Mesodermal cell (in vitro differentiated cells): ENCODE results near the gene PDCD7.
A peak's percentile ranks its signal among the peaks of the same experiment; 100 is the strongest.

ENCODE experiments used
- H3K27ac ChIP-seq: 2 replicates; pipeline ENCODE4 v1.7.0; 2013; ENCODE audit warnings: mild to moderate bottlenecking, low read depth, low read length, moderate library complexity; ENCODE audit not compliant: severe bottlenecking
- H3K36me3 ChIP-seq: 2 replicates; pipeline ENCODE4 v1.7.1; 2013; ENCODE audit warnings: mild to moderate bottlenecking, low read length, moderate library complexity; ENCODE audit not compliant: control insufficient read depth, insufficient read depth
- H3K4me1 ChIP-seq: one replicate; pipeline ENCODE4 v1.7.1; 2013; ENCODE audit warnings: mild to moderate bottlenecking, low read length; ENCODE audit not compliant: insufficient read depth, control insufficient read depth, poor library complexity, severe bottlenecking
- H3K4me3 ChIP-seq: 2 replicates; pipeline ENCODE4 v1.7.0; 2013; ENCODE audit warnings: low read length, control low read depth, mild to moderate bottlenecking; ENCODE audit not compliant: insufficient read depth, poor library complexity, severe bottlenecking; ENCODE audit errors: extremely low read depth
- H3K9me3 ChIP-seq: 2 replicates; pipeline ENCODE4 v1.7.1; 2013; ENCODE audit warnings: mild to moderate bottlenecking, low read length, moderate library complexity; ENCODE audit not compliant: control insufficient read depth
- WGBS, 2 experiments: methylation state at CpG; one replicate each; pipeline ENCODE4 v1.1.5; 2013; ENCODE audit warnings: missing lambda C conversion rate in 2 of 2; ENCODE audit not compliant: insufficient coverage in 2 of 2; 5-methylcytosine and 5-hydroxymethylcytosine counted together

PDCD7 gene

GRCh38 chr15:65072617-65073016 lies 61.0 kb downstream of the PDCD7 start:
- Histone ChIP-seq H3K27ac (no peak overlapping the region), H3K4me3 (no peak overlapping the region), H3K4me1 (peaks cover 17% of the 10 kb centered on the region), H3K9me3 (peaks cover 6% of the 10 kb centered on the region), H3K36me3 (no peaks in the 10 kb centered on the region)
- 96 to 100% methylated on average over 3 of the region's 3 CpGs for WGBS, 2 experiments

DNA sequence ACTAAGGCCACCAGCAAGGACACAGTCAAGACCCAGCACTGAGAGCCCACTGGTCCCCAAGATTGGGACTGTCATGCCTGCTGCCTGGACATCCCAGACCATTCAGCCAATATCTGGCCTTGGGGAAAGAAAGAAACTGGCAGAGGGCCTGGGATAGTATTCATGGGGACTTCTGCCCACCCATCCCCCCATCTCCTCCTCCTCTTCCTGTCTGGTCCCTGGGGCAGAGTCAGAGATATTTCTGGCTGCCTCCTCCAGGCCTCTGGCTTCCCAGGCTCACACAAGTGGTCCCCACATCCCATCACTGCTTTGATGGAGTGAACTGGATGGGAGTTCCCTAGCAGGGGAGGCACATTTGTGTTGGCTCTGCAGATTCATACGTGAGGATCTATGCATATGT lies 61.6 kb downstream of the PDCD7 start:
- H3K36me3 ChIP-seq, result no peaks in the 10 kb centered on the region
- H3K9me3 ChIP-seq, result peaks cover 6% of the 10 kb centered on the region
- H3K4me3 ChIP-seq, result no peak overlapping the region
- H3K27ac ChIP-seq, result no peak overlapping the region
- WGBS, 2 experiments, result no CpG with 5 or more reads among the region's 1 CpG
- H3K4me1 ChIP-seq, result peaks cover 17% of the 10 kb centered on the region

DNA sequence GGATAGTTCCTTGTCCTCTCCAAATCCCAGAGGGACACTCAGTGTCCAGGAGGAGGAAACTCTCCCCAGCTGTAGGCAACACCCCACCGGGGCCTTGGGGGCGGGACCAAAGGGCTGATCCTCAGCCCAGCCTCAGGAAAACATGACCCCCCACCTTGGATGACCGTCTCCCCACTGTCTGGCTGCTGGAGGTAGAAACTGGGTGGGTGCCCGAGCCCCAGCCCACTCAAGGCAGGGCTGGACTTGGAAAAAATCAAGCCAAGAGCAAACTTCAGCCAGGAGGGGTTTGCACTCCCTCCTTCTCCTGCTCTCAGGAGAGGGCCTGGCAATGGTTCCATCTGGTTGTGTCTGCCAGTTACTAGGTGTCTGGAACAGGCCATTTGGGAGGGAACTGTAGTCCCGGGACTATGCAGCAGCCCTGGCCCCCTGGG lies 62.2 kb downstream of the PDCD7 start:
- no peak overlapping the region for H3K27ac ChIP-seq
- no peak overlapping the region for H3K4me3 ChIP-seq
- peaks cover 19% of the 10 kb centered on the region for H3K4me1 ChIP-seq
- peaks cover 6% of the 10 kb centered on the region for H3K9me3 ChIP-seq
- no peaks in the 10 kb centered on the region for H3K36me3 ChIP-seq
- WGBS, 2 experiments, result 73 to 77% methylated on average over 3 to 4 of the region's 5 CpGs

DNA sequence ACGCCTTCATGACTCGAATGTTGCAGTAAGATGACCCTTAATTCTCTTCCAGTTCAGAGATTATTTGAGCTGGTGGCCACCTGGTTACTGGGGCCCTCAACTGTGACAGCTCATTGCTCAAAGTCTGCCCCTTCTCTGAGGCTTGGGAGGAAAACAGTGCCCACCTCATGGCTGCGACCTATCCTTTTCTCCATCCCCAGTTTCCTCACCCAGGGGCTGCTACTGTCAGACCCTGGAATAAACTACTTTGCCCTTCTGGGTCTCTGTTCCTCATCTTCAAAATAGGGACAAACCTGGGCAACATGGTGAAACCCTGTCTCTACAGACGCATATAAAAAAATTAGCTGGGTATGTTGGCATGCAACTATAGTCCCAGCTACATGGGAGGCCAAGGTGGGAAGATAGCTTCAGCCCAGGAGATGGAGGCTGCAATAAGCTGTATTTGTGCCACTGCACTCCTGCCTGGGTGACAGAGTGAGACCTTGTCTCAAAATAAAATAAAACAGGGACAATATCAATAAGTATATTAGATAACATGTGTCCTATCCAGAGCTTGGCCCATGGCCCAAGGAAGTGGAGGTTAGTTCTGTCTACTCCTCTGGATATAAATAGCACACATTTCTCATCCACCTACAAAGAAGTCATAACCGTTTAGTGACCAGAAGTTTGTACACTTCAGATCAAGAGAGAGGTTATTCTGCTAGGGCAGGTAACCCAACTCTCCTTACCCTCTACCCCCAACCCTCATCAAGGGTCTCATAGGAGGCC lies 63.6 kb downstream of the PDCD7 start:
- 93 to 96% methylated on average over 4 of the region's 5 CpGs for WGBS, 2 experiments
- peaks cover 6% of the 10 kb centered on the region for H3K9me3 ChIP-seq
- H3K27ac ChIP-seq, result no peak overlapping the region
- peaks cover 24% of the 10 kb centered on the region for H3K4me1 ChIP-seq
- no peak overlapping the region for H3K4me3 ChIP-seq
- peaks cover 4% of the 10 kb centered on the region for H3K36me3 ChIP-seq

DNA sequence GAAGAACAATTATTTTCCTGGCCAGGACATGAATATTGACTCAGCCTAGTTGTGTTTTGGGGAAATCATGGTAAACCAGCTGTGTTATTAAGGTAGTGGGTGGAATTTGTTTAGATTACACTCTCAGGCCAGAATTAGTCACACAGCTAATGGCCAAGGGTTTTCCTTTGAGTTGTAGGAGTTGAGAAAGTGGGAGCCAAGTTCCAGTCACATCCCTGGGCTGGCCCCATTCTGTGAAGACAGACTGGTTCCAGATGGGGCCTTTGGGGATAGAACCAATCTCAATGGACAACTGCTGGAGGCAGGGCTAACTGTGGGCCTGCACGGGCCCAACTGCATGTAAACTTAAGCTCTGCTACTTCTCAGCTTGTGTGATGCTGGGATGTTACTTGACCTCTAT lies 64.4 kb downstream of the PDCD7 start:
- peaks cover 24% of the 10 kb centered on the region for H3K4me1 ChIP-seq
- H3K36me3 ChIP-seq, result peaks cover 8% of the 10 kb centered on the region
- no peak overlapping the region for H3K4me3 ChIP-seq
- no peak overlapping the region for H3K27ac ChIP-seq
- H3K9me3 ChIP-seq, result peaks cover 6% of the 10 kb centered on the region
- 100% methylated on average over 1 of the region's 1 CpG for WGBS, 2 experiments

DNA sequence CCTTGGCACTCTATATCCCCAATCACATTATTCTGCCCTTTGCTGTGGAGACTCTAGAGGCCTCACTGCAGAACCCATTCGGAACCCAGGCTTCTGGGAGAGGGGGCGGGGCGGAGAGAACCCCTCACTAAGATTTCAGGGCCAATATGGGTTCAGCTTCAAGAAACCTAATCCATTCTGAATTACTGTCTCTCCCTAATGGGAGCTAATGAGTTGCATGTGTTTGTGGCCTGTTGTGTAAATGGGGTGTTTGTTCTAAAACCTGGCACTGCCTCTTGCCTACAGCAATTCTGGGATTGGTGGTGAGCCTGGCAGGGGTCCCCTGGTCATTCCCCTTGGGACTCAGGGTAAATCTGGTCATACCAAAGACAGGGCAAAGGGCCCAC lies 65.2 kb downstream of the PDCD7 start:
- peaks cover 15% of the 10 kb centered on the region for H3K36me3 ChIP-seq
- WGBS, 2 experiments, result 48 to 70% methylated on average over 2 of the region's 3 CpGs
- H3K4me1 ChIP-seq, result peaks cover 29% of the 10 kb centered on the region
- H3K9me3 ChIP-seq, result peaks cover 6% of the 10 kb centered on the region
- peak overlapping the region; percentile 54 for H3K4me3 ChIP-seq
- H3K27ac ChIP-seq, result no peak overlapping the region

- H3K4me3 ChIP-seq, result peak within 1 kb of the TSS; percentile 54
- H3K36me3 ChIP-seq, result peaks cover 20% of the 10 kb centered on the region
- H3K27ac ChIP-seq, result peak within 1 kb of the TSS; percentile 93
- peaks cover 34% of the 10 kb centered on the region for H3K4me1 ChIP-seq
- H3K9me3 ChIP-seq, result peaks cover 4% of the 10 kb centered on the region
- 1 to 3% methylated on average over 43 to 56 of the region's 66 CpGs for WGBS, 2 experiments
These were observed 65.8 kb downstream of the PDCD7 start, which contains the start of gene RASL12 for GRCh38 chr15:65067645-65068402. Gene RASL12 (minus strand): TSS chr15:65067991. CDS start chr15:65067835, 156 bp downstream.
